H1 (cell line): ENCODE measurements around the gene CNOT6. TPM values are rescaled to one million over a fixed set of nuclear protein-coding genes. Genes with fewer than 3 reads are reported as not detected.

Source experiments
- CTCF ChIA-PET: fragments of 300-600 bp; sonication (Branson Sonifier 250); formaldehyde crosslinking; loops from one replicate; lab custom pipeline; 2021; ENCODE audit not compliant: partially characterized antibody; lab: Charles Lee
- POLR2A ChIA-PET: fragments of 300-600 bp; sonication (Branson Sonifier 250); formaldehyde crosslinking; loops from one replicate; lab custom pipeline; 2021; ENCODE audit warnings: inconsistent platforms; ENCODE audit not compliant: partially characterized antibody; lab: Charles Lee
- DNase-seq, 2 experiments: peaks; one replicate each; pipeline versions ENCODE4 v3.0.0 to v3.0.0-alpha.2; 2010 to 2022; ENCODE audit warnings: low spot score in 2 of 2, low read depth in 1 of 2, mixed read lengths in 1 of 2
- FAIRE-seq: peaks from 2 replicates; lab custom pipeline; 2011; peaks lifted over from hg19 to GRCh38; lab: Jason Lieb, UNC
- H2AFZ ChIP-seq: 2 replicates; pipeline ENCODE4 v1.8.1; 2012; ENCODE audit warnings: low read length, inconsistent platforms
- H2AK5ac ChIP-seq: 2 replicates; pipeline ENCODE4 v1.6.1; 2013; ENCODE audit warnings: low read depth, low read length
- H2BK120ac ChIP-seq: replicated peaks from 2 replicates; pipeline ENCODE3; 2013; ENCODE audit warnings: low read depth, low read length, inconsistent platforms
- H2BK12ac ChIP-seq: 2 replicates; pipeline ENCODE4 v1.6.1; 2013; ENCODE audit warnings: low read depth, low read length
- H2BK15ac ChIP-seq: 2 replicates; pipeline ENCODE4 v1.6.1; 2013; ENCODE audit warnings: low read length
- H2BK20ac ChIP-seq: 2 replicates; pipeline ENCODE4 v1.6.1; 2013; ENCODE audit warnings: low read length
- H2BK5ac ChIP-seq: 2 replicates; pipeline ENCODE4 v1.6.1; 2013; ENCODE audit warnings: low read depth, low read length
- H3K14ac ChIP-seq: 2 replicates; pipeline ENCODE4 v1.6.1; 2013; ENCODE audit warnings: inconsistent platforms; ENCODE audit not compliant: insufficient read length
- H3K18ac ChIP-seq: 2 replicates; pipeline ENCODE4 v1.6.1; 2013; ENCODE audit warnings: low read length; ENCODE audit errors: extremely low read depth
- H3K23ac ChIP-seq: 2 replicates; pipeline ENCODE4 v1.6.1; 2013; ENCODE audit warnings: inconsistent platforms; ENCODE audit not compliant: insufficient read length
- H3K23me2 ChIP-seq: 2 replicates; pipeline ENCODE4 v1.6.1; 2013; ENCODE audit warnings: low read depth, low read length
- H3K27ac ChIP-seq: 2 replicates; pipeline ENCODE4 v1.6.1; 2011; ENCODE audit warnings: low read depth, low read length, inconsistent platforms
- H3K27me3 ChIP-seq, 4 experiments: replicated peaks in 1 of 4; 1 replicate in 1 of 4; 2 replicates in 3 of 4; pipeline versions ENCODE4 v1.6.1 to v1.8.1; 2011 to 2013; ENCODE audit warnings: low read length in 3 of 4, mild to moderate bottlenecking in 3 of 4, inconsistent platforms in 2 of 4, mixed read lengths in 2 of 4, moderate library complexity in 1 of 4; ENCODE audit not compliant: control insufficient read depth in 3 of 4, insufficient read depth in 3 of 4; ENCODE audit errors: extremely low read depth in 1 of 4
- H3K36me3 ChIP-seq, 4 experiments: 2 replicates each; pipeline versions ENCODE4 v1.6.1 to v1.8.1; 2011 to 2013; ENCODE audit warnings: mild to moderate bottlenecking in 4 of 4, low read length in 3 of 4, moderate library complexity in 2 of 4, control low read depth in 1 of 4, inconsistent platforms in 1 of 4; ENCODE audit not compliant: insufficient read depth in 4 of 4, control insufficient read depth in 2 of 4
- H3K4ac ChIP-seq: replicated peaks from 2 replicates; pipeline ENCODE3; 2013; ENCODE audit warnings: low read length, low read depth, mixed read lengths, inconsistent platforms; ENCODE audit not compliant: insufficient read length
- H3K4me1 ChIP-seq, 4 experiments: replicated peaks in 1 of 4; 1 replicate in 1 of 4; 2 replicates in 3 of 4; pipeline versions ENCODE4 v1.6.1 to v1.8.1; 2011 to 2013; ENCODE audit warnings: low read length in 3 of 4, inconsistent platforms in 2 of 4, mixed read lengths in 1 of 4; ENCODE audit not compliant: insufficient read depth in 4 of 4, control insufficient read depth in 3 of 4
- H3K4me2 ChIP-seq, 2 experiments: 2 replicates each; pipeline versions ENCODE4 v1.6.1 to v1.8.1; 2011 to 2013; ENCODE audit warnings: low read depth in 2 of 2, low read length in 2 of 2, control low read depth in 1 of 2, inconsistent platforms in 1 of 2, mild to moderate bottlenecking in 1 of 2; ENCODE audit not compliant: insufficient read depth in 1 of 2
- H3K4me3 ChIP-seq, 4 experiments: fragments of 200-600, 300-600 bp in 1 of 4; sonication (generic), shearing (Covaris generic), sonication (Bioruptor Twin) in 1 of 4; 2 replicates each; pipeline versions ENCODE4 v1.5.1 to v1.8.1; 2011 to 2016; ENCODE audit warnings: low read length in 4 of 4, low read depth in 3 of 4, control low read depth in 2 of 4, inconsistent platforms in 2 of 4, mild to moderate bottlenecking in 2 of 4, mixed read lengths in 1 of 4, moderate library complexity in 1 of 4; ENCODE audit not compliant: insufficient read depth in 2 of 4; ENCODE audit errors: extremely low read depth in 1 of 4
- H3K56ac ChIP-seq: replicated peaks from 2 replicates; pipeline ENCODE3; 2013; ENCODE audit warnings: low read depth, mild to moderate bottlenecking, mixed read lengths, low read length, inconsistent platforms; ENCODE audit not compliant: insufficient read length
- H3K79me1 ChIP-seq: 2 replicates; pipeline ENCODE4 v1.6.1; 2013; ENCODE audit warnings: low read depth, low read length, control low read depth
- H3K79me2 ChIP-seq, 2 experiments: 2 replicates each; pipeline versions ENCODE4 v1.6.1 to v1.8.1; 2012 to 2013; ENCODE audit warnings: low read length in 2 of 2, mild to moderate bottlenecking in 2 of 2, inconsistent platforms in 1 of 2; ENCODE audit not compliant: insufficient read depth in 2 of 2, control insufficient read depth in 1 of 2
- H3K9ac ChIP-seq, 4 experiments: replicated peaks in 1 of 4; 1 replicate in 1 of 4; 2 replicates in 3 of 4; pipeline versions ENCODE4 v1.6.1 to v1.8.1; 2011 to 2013; ENCODE audit warnings: low read depth in 3 of 4, low read length in 3 of 4, control low read depth in 2 of 4, mild to moderate bottlenecking in 2 of 4, moderate library complexity in 2 of 4, inconsistent platforms in 1 of 4; ENCODE audit errors: extremely low read depth in 1 of 4
- H3K9me3 ChIP-seq, 2 experiments: 2 replicates each; pipeline versions ENCODE4 v1.6.1 to v1.8.1; 2012 to 2013; ENCODE audit warnings: mild to moderate bottlenecking in 2 of 2, moderate library complexity in 2 of 2, control low read depth in 1 of 2, inconsistent platforms in 1 of 2, low read depth in 1 of 2, low read length in 1 of 2, mixed read lengths in 1 of 2; ENCODE audit not compliant: insufficient read depth in 2 of 2
- H4K20me1 ChIP-seq, 2 experiments: replicated peaks in 1 of 2; 2 replicates each; pipeline versions ENCODE3 to v1.8.1; 2011 to 2013; ENCODE audit warnings: inconsistent platforms in 2 of 2, low read length in 2 of 2, mild to moderate bottlenecking in 1 of 2; ENCODE audit not compliant: insufficient read depth in 2 of 2, control insufficient read depth in 1 of 2
- H4K5ac ChIP-seq: 2 replicates; pipeline ENCODE4 v1.6.1; 2013; ENCODE audit warnings: low read length, low read depth, mixed read lengths, inconsistent platforms; ENCODE audit not compliant: insufficient read length
- H4K8ac ChIP-seq: 2 replicates; pipeline ENCODE4 v1.8.0; 2013; ENCODE audit warnings: mild to moderate bottlenecking, moderate library complexity, low read length, inconsistent platforms; ENCODE audit not compliant: insufficient read depth; ENCODE audit errors: extremely low read depth
- H4K91ac ChIP-seq: replicated peaks from 2 replicates; pipeline ENCODE3; 2013; ENCODE audit warnings: low read length, mixed read lengths, inconsistent platforms; ENCODE audit not compliant: insufficient read length
- BCL11A ChIP-seq, 2 experiments: IDR thresholded peaks; one replicate each; pipeline ENCODE4 v1.6.1; 2011; ENCODE audit warnings: low read depth in 2 of 2, low read length in 2 of 2, mild to moderate bottlenecking in 2 of 2
- GABPA ChIP-seq: IDR thresholded peaks from 2 replicates; pipeline ENCODE4 v1.6.1; 2011; ENCODE audit warnings: mild to moderate bottlenecking, low read length, moderate library complexity, borderline replicate concordance; ENCODE audit not compliant: insufficient read depth
- POU5F1 ChIP-seq: IDR thresholded peaks from 2 replicates; pipeline ENCODE4 v1.6.1; 2011; ENCODE audit warnings: low read depth, mild to moderate bottlenecking, low read length, moderate library complexity
- RAD21 ChIP-seq, 2 experiments: IDR thresholded peaks in 1 of 2; conservative IDR thresholded peaks in 1 of 2; 2 replicates each; pipeline ENCODE4 v1.6.1; 2011; ENCODE audit warnings: low read depth in 2 of 2, low read length in 2 of 2, improper control_type of control experiment in 1 of 2, inconsistent platforms in 1 of 2, mild to moderate bottlenecking in 1 of 2, moderate library complexity in 1 of 2
- SIX5 ChIP-seq: IDR thresholded peaks from 2 replicates; pipeline ENCODE4 v1.6.1; 2011; ENCODE audit warnings: mild to moderate bottlenecking, low read depth, low read length
- WGBS, 2 experiments: shearing (Covaris generic) in 1 of 2; methylation state at CpG; one replicate each; pipeline versions ENCODE4 v1.1.6 to v1.1.7; 2013 to 2015; ENCODE audit warnings: low lambda C conversion rate in 2 of 2, mixed read lengths in 2 of 2, inconsistent platforms in 1 of 2, low coverage in 1 of 2, missing lambda C conversion rate in 1 of 2; ENCODE audit not compliant: insufficient replicate concordance in 2 of 2, insufficient coverage in 1 of 2, insufficient read length in 1 of 2; ENCODE audit errors: extremely low coverage in 1 of 2, missing lambda C conversion rate in 1 of 2; 5-methylcytosine and 5-hydroxymethylcytosine counted together
- polyA plus RNA-seq, 7 experiments: library from polyadenylated mRNA; depleted of rRNA in 3 of 7; stranded (reverse) in 5 of 7; unstranded in 2 of 7; fragments of >200 nt in 5 of 7; fragments of 200-250 nt in 2 of 7; gene quantifications; 1 replicate in 5 of 7; 2 replicates in 1 of 7; 4 replicates in 1 of 7; pipeline versions ENCODE4 v1.2.1 to v1.2.3, GENCODE V29; 2011 to 2013; ENCODE audit warnings: missing spikeins in 2 of 7, mixed read lengths in 2 of 7
- total RNA-seq: library from RNA; stranded (reverse); fragmentation: NEBNext Ultra II Directional; extraction: Animal tissue kit (Norgen Biotek cat#: 25700); gene quantifications from 2 replicates; pipeline ENCODE4 v1.2.1, GENCODE V29; 2021
- TF ChIP-seq, protein P1 (sequence below), 3 experiments: IDR thresholded peaks; 1 replicate in 2 of 3; 2 replicates in 1 of 3; pipeline versions ENCODE4 v1.5.1 to v1.6.1; 2011; ENCODE audit warnings: low read length in 3 of 3, mild to moderate bottlenecking in 3 of 3, inconsistent platforms in 2 of 3, low read depth in 1 of 3, moderate library complexity in 1 of 3; ENCODE audit not compliant: insufficient read depth in 1 of 3; ENCODE audit errors: control extremely low read depth in 1 of 3

The CNOT6 gene
- total and polyA plus RNA-seq, 2 of the 8 experiments (the other 6 are each of a cell fraction or from before 2014, with no cell fraction given): 10.7 to 45.4 TPM

DNA sequence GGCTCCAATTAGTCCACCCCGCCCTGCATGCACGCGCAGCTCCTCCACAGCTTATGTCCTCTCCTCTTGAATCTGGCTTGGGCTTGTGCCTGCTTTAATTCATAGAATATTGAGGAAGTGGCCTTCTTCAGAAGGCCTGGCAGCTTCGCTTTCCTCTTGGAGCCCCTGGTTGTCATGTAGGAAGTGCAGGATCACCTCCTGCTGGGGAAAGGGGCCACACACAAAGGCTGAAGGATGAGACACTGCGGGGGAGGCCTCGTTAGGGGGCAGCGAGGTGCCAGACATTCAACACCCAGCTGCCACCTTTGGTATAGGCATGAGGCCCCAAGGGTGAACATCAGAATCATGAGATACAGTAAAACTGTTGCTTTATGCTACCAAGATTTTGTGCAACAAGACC is 2.7 kb upstream of the CNOT6 start:
- H3K14ac ChIP-seq: no peak overlapping the region
- WGBS, 2 experiments: 68% methylated on average over 7 of the region's 7 CpGs; no CpG with 5 or more reads in 1 of the 2 experiments
- H3K36me3 ChIP-seq: peaks cover 0 to 7% (median 1%) of the 10 kb centered on the region in 4 experiments; a peak in 5 of 8 replicates
- H3K4ac ChIP-seq: no peak overlapping the region
- H4K91ac ChIP-seq: peak overlapping the region; percentile 15
- no peak overlapping the region for H4K5ac ChIP-seq
- H3K9me3 ChIP-seq: peaks cover 0 to 14% of the 10 kb centered on the region in 2 experiments; a peak in 2 of 4 replicates
- H2BK20ac ChIP-seq: peak overlapping the region; percentile 89; the same call in 1 of the 2 replicates
- H2BK120ac ChIP-seq: no peak overlapping the region
- no peak overlapping the region for H3K56ac ChIP-seq
- TF ChIP-seq BCL11A (IDR thresholded peaks at IDR 0.05; ENCODE audit: low read depth in 2 of 2, low read length in 2 of 2) (no peak), POU5F1 (no peak), SIX5 (no peak), RAD21 (IDR thresholded peaks at IDR 0.05 in 1 of 2, conservative IDR thresholded peaks at IDR 0.05 in 1 of 2; ENCODE audit: low read depth in 2 of 2, low read length in 2 of 2) (peak; percentile 4 to 22; a peak in 2 of 4 replicates), GABPA (no peak)
- TF ChIP-seq, protein P1, sequence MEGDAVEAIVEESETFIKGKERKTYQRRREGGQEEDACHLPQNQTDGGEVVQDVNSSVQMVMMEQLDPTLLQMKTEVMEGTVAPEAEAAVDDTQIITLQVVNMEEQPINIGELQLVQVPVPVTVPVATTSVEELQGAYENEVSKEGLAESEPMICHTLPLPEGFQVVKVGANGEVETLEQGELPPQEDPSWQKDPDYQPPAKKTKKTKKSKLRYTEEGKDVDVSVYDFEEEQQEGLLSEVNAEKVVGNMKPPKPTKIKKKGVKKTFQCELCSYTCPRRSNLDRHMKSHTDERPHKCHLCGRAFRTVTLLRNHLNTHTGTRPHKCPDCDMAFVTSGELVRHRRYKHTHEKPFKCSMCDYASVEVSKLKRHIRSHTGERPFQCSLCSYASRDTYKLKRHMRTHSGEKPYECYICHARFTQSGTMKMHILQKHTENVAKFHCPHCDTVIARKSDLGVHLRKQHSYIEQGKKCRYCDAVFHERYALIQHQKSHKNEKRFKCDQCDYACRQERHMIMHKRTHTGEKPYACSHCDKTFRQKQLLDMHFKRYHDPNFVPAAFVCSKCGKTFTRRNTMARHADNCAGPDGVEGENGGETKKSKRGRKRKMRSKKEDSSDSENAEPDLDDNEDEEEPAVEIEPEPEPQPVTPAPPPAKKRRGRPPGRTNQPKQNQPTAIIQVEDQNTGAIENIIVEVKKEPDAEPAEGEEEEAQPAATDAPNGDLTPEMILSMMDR (IDR thresholded peaks at IDR 0.05; ENCODE audit: control extremely low read depth in 1 of 3, insufficient read depth in 1 of 3, low read depth in 1 of 3, low read length in 3 of 3): peak in 1 of 3 experiments; percentile 12; a peak in 1 of 4 replicates
- TF ChIP-seq, all 59 proteins: peak for 2
- CTCF ChIA-PET: interaction anchor here (0.6 to 2.0 kb wide), 4 partner anchors 17 to 196 kb away, joined by 3 to 7 read pairs (median 6); no protein-coding TSS in a partner anchor
- no peak overlapping the region for H2AFZ ChIP-seq
- H2BK12ac ChIP-seq: no peak overlapping the region
- H3K4me3 ChIP-seq: no peak overlapping the region
- FAIRE-seq (no peak), DNase-seq (no peak)
- H2BK15ac ChIP-seq: no peak overlapping the region
- H3K4me1 ChIP-seq: peaks cover 0 to 8% (median 3%) of the 10 kb centered on the region in 4 experiments; a peak in 6 of 7 replicates
- H3K23ac ChIP-seq: no peak overlapping the region
- H3K27ac ChIP-seq: no peak overlapping the region
- no peak overlapping the region for H4K8ac ChIP-seq
- peaks cover 3% of the 10 kb centered on the region for H3K79me1 ChIP-seq
- peaks cover 16 to 17% of the 10 kb centered on the region in 2 experiments for H3K79me2 ChIP-seq
- H4K20me1 ChIP-seq: peaks cover 7 to 8% of the 10 kb centered on the region in 2 experiments
- peak overlapping the region in 1 of 2 experiments; percentile 37; a peak in 1 of 4 replicates for H3K4me2 ChIP-seq
- H3K23me2 ChIP-seq: peaks cover 7% of the 10 kb centered on the region; the same call in 1 of the 2 replicates
- no peaks in the 10 kb centered on the region for H3K27me3 ChIP-seq
- POLR2A ChIA-PET: interaction anchor here (0.6 to 2.4 kb wide), 6 partner anchors 9 to 294 kb away, joined by 3 to 7 read pairs (median 4); no protein-coding TSS in a partner anchor
- H3K9ac ChIP-seq: no peak overlapping the region
- H2BK5ac ChIP-seq: no peak overlapping the region; the same call in 1 of the 2 replicates
- no peak overlapping the region; the same call in 1 of the 2 replicates for H3K18ac ChIP-seq
- H2AK5ac ChIP-seq: peak overlapping the region; percentile 39; the same call in 1 of the 2 replicates
